ENCODE measurements around the gene SPAM1.

Gene SPAM1

GRCh38 chr7:123917878-123918277 is 7.2 kb upstream of the SPAM1 start:
- H3K4me3 ChIP-seq (ENCODE audit: low read depth in 1 of 5, low read length in 5 of 5) = no peak overlapping the region
- no peaks in the 10 kb centered on the region for H3K36me3 ChIP-seq (ENCODE audit: control insufficient read depth in 5 of 5, insufficient read depth in 5 of 5, low read length in 5 of 5)
- no peak overlapping the region for H3K27ac ChIP-seq (ENCODE audit: low read depth, low read length)
- no peak overlapping the region for H3K9ac ChIP-seq (ENCODE audit: low read length in 5 of 5)
- no peaks in the 10 kb centered on the region for H3K9me3 ChIP-seq (ENCODE audit: control insufficient read depth in 5 of 5, low read length in 5 of 5)
- no peaks in the 10 kb centered on the region for H3K4me1 ChIP-seq (ENCODE audit: control insufficient read depth in 5 of 5, insufficient read depth in 5 of 5, low read length in 5 of 5)
- no peaks in the 10 kb centered on the region for H3K27me3 ChIP-seq (ENCODE audit: control insufficient read depth in 5 of 5, insufficient read depth in 4 of 5, low read length in 5 of 5)

- Histone ChIP-seq H3K9me3 (ENCODE audit: control insufficient read depth in 5 of 5, low read length in 5 of 5) (no peaks in the 10 kb centered on the region), H3K27me3 (ENCODE audit: control insufficient read depth in 5 of 5, insufficient read depth in 4 of 5, low read length in 5 of 5) (no peaks in the 10 kb centered on the region), H3K27ac (ENCODE audit: low read depth, low read length) (no peak overlapping the region), H3K36me3 (ENCODE audit: control insufficient read depth in 5 of 5, insufficient read depth in 5 of 5, low read length in 5 of 5) (no peaks in the 10 kb centered on the region), H3K4me3 (ENCODE audit: low read depth in 1 of 5, low read length in 5 of 5) (no peak overlapping the region), H3K9ac (ENCODE audit: low read length in 5 of 5) (no peak overlapping the region), H3K4me1 (ENCODE audit: control insufficient read depth in 5 of 5, insufficient read depth in 5 of 5, low read length in 5 of 5) (no peaks in the 10 kb centered on the region)
Measured at GRCh38 chr7:123918309-123918708, 6.7 kb upstream of the SPAM1 start.

GRCh38 chr7:123923599-123923998 is 1.4 kb upstream of the SPAM1 start:
- Histone ChIP-seq H3K36me3 (ENCODE audit: control insufficient read depth in 5 of 5, insufficient read depth in 5 of 5, low read length in 5 of 5) (no peaks in the 10 kb centered on the region), H3K27ac (ENCODE audit: low read depth, low read length) (no peak overlapping the region), H3K9me3 (ENCODE audit: control insufficient read depth in 5 of 5, low read length in 5 of 5) (no peaks in the 10 kb centered on the region), H3K27me3 (ENCODE audit: control insufficient read depth in 5 of 5, insufficient read depth in 4 of 5, low read length in 5 of 5) (no peaks in the 10 kb centered on the region), H3K4me3 (ENCODE audit: low read depth in 1 of 5, low read length in 5 of 5) (no peak overlapping the region), H3K9ac (ENCODE audit: low read length in 5 of 5) (no peak overlapping the region), H3K4me1 (ENCODE audit: control insufficient read depth in 5 of 5, insufficient read depth in 5 of 5, low read length in 5 of 5) (no peaks in the 10 kb centered on the region)

DNA sequence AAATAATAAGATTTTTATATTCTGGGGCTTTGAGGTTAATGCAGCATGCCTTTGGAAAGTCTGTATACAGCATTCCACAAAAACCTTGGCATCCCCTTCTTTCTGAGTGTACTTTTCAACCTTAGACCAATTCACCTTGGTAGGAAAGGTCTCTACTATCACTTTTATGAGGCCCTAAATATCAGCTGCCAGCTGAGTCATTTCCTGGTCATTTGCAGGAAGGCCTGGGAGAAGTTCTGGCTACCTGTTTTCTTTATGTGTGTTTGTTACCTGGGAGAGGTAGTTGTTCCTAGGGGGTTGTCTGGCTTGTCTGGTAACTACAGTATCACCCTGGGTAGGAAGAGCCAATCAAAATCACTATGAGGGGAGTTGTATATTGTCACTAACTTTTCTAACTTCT is 4.1 kb downstream of the SPAM1 start:
- H3K27me3 ChIP-seq (ENCODE audit: control insufficient read depth in 5 of 5, insufficient read depth in 4 of 5, low read length in 5 of 5) = no peaks in the 10 kb centered on the region
- H3K9ac ChIP-seq (ENCODE audit: low read length in 5 of 5) = no peak overlapping the region
- H3K4me3 ChIP-seq (ENCODE audit: low read depth in 1 of 5, low read length in 5 of 5) = no peak overlapping the region
- H3K36me3 ChIP-seq (ENCODE audit: control insufficient read depth in 5 of 5, insufficient read depth in 5 of 5, low read length in 5 of 5) = no peaks in the 10 kb centered on the region
- no peaks in the 10 kb centered on the region for H3K9me3 ChIP-seq (ENCODE audit: control insufficient read depth in 5 of 5, low read length in 5 of 5)
- H3K4me1 ChIP-seq (ENCODE audit: control insufficient read depth in 5 of 5, insufficient read depth in 5 of 5, low read length in 5 of 5) = no peaks in the 10 kb centered on the region
- no peak overlapping the region for H3K27ac ChIP-seq (ENCODE audit: low read depth, low read length)

- Histone ChIP-seq H3K27me3 (ENCODE audit: control insufficient read depth in 5 of 5, insufficient read depth in 4 of 5, low read length in 5 of 5) (no peaks in the 10 kb centered on the region), H3K27ac (ENCODE audit: low read depth, low read length) (no peak overlapping the region), H3K4me3 (ENCODE audit: low read depth in 1 of 5, low read length in 5 of 5) (no peak overlapping the region)
Measured at GRCh38 chr7:123929655-123930054, 4.6 kb downstream of the SPAM1 start.

GRCh38 chr7:123935436-123936381 is 10.7 kb downstream of the SPAM1 start:
- H3K4me1 ChIP-seq (ENCODE audit: control insufficient read depth in 5 of 5, insufficient read depth in 5 of 5, low read length in 5 of 5) = no peaks in the 10 kb centered on the region
- H3K36me3 ChIP-seq (ENCODE audit: control insufficient read depth in 5 of 5, insufficient read depth in 5 of 5, low read length in 5 of 5) = no peaks in the 10 kb centered on the region
- H3K27me3 ChIP-seq (ENCODE audit: control insufficient read depth in 5 of 5, insufficient read depth in 4 of 5, low read length in 5 of 5) = no peaks in the 10 kb centered on the region
- no peak overlapping the region for H3K9ac ChIP-seq (ENCODE audit: low read length in 5 of 5)
- no peak overlapping the region for H3K27ac ChIP-seq (ENCODE audit: low read depth, low read length)
- H3K4me3 ChIP-seq (ENCODE audit: low read depth in 1 of 5, low read length in 5 of 5) = no peak overlapping the region
- peaks cover 4 to 18% (median 8%) of the 10 kb centered on the region in 5 donors for H3K9me3 ChIP-seq (ENCODE audit: control insufficient read depth in 5 of 5, low read length in 5 of 5)

More at GRCh38 chr7:123929655-123930054, 4.6 kb downstream of the SPAM1 start:
- Histone ChIP-seq H3K9ac (ENCODE audit: low read length in 5 of 5) (no peak overlapping the region), H3K4me1 (ENCODE audit: control insufficient read depth in 5 of 5, insufficient read depth in 5 of 5, low read length in 5 of 5) (no peaks in the 10 kb centered on the region), H3K36me3 (ENCODE audit: control insufficient read depth in 5 of 5, insufficient read depth in 5 of 5, low read length in 5 of 5) (no peaks in the 10 kb centered on the region), H3K9me3 (ENCODE audit: control insufficient read depth in 5 of 5, low read length in 5 of 5) (no peaks in the 10 kb centered on the region)

DNA sequence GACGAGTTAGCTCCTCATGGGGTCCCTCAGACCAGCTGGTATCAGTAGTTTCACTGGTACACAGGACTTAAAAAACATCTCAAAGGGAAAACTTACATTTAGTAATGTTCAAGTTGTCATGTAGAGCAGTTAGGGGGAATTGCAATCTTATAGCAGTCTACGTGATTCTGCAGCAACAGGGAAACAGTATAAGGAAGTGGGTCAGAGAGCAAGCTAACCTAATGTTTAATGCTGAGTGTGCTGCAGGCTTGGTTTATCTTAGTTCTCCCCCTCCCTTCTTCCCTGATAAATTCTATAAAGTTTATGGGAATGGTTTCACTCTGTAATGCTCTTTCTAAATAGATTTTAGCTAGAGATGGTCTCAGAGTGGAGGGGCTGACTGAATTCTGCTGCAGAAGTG is 11.3 kb downstream of the SPAM1 start:
- peaks cover 4 to 18% (median 8%) of the 10 kb centered on the region in 5 donors for H3K9me3 ChIP-seq (ENCODE audit: control insufficient read depth in 5 of 5, low read length in 5 of 5)

DNA sequence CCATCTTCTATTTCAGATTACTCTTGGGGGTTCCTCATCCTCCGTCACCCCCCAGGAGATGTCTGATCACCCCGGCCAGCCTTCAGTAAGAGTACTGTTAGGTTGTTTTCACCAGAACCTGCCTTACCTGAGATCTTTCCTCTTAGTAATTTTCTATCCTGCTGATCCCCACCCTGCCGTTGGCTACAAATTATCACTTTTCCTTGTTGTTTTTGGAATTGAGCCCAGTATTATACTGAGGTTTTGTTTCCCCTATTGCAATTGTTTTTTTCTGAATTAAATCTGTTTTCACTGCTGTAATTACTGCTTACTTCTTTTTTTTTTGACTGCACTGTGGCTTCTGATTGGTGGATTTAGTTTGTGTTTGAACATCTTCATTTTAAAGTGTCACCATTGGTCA is 14.7 kb downstream of the SPAM1 start:
- Histone ChIP-seq H3K9ac (ENCODE audit: low read length in 5 of 5) (no peak overlapping the region), H3K9me3 (ENCODE audit: control insufficient read depth in 5 of 5, low read length in 5 of 5) (peaks cover 4 to 18% (median 8%) of the 10 kb centered on the region in 5 donors), H3K36me3 (ENCODE audit: control insufficient read depth in 5 of 5, insufficient read depth in 5 of 5, low read length in 5 of 5) (no peaks in the 10 kb centered on the region), H3K4me1 (ENCODE audit: control insufficient read depth in 5 of 5, insufficient read depth in 5 of 5, low read length in 5 of 5) (no peaks in the 10 kb centered on the region), H3K4me3 (ENCODE audit: low read depth in 1 of 5, low read length in 5 of 5) (no peak overlapping the region), H3K27me3 (ENCODE audit: control insufficient read depth in 5 of 5, insufficient read depth in 4 of 5, low read length in 5 of 5) (no peaks in the 10 kb centered on the region), H3K27ac (ENCODE audit: low read depth, low read length) (no peak overlapping the region)

More for the DNA sequence above, 11.3 kb downstream of the SPAM1 start:
- H3K36me3 ChIP-seq (ENCODE audit: control insufficient read depth in 5 of 5, insufficient read depth in 5 of 5, low read length in 5 of 5) = no peaks in the 10 kb centered on the region
- H3K27me3 ChIP-seq (ENCODE audit: control insufficient read depth in 5 of 5, insufficient read depth in 4 of 5, low read length in 5 of 5) = no peaks in the 10 kb centered on the region
- no peak overlapping the region for H3K4me3 ChIP-seq (ENCODE audit: low read depth in 1 of 5, low read length in 5 of 5)
- no peak overlapping the region for H3K27ac ChIP-seq (ENCODE audit: low read depth, low read length)
- no peak overlapping the region for H3K9ac ChIP-seq (ENCODE audit: low read length in 5 of 5)
- no peaks in the 10 kb centered on the region for H3K4me1 ChIP-seq (ENCODE audit: control insufficient read depth in 5 of 5, insufficient read depth in 5 of 5, low read length in 5 of 5)

DNA sequence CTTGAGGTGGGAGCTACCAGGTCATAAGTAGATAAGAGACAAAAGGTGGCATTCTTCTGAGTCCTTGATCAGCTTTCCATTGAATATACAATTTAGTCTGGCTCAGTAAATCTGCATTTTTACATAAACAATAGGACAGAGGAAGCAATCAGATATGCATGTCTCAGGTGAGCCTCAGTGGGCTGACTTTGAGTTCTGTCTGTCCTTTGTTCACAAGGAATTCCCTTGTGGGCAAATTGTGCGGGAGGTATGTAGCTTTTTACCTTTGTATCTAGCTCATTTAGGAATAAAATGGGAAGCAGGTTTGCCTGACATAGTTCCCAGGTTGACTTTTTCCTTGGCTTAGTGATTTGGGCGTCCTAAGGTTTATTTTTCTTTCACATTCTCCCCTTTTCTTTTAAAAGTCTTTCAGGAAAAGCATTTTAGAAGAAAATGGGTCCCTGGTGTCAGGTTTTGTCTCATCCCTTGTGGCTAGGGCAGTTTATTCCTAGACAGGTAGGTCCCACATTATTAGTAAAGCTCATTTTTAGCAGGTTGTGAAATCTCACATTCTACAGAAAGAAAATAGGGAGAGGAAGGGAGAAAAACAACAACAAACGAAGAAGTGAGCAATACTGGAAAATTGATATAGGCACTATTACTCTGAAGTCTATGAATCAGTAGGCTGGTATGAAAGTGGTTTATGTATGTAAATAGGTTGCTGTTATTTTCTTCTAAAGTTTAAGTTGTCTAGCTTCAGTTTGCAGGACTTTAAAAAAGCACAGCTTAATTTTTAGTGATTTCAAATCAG is 16.5 kb downstream of the SPAM1 start:
- Histone ChIP-seq H3K4me3 (ENCODE audit: low read depth in 1 of 5, low read length in 5 of 5) (no peak overlapping the region), H3K9ac (ENCODE audit: low read length in 5 of 5) (no peak overlapping the region), H3K27me3 (ENCODE audit: control insufficient read depth in 5 of 5, insufficient read depth in 4 of 5, low read length in 5 of 5) (no peaks in the 10 kb centered on the region), H3K9me3 (ENCODE audit: control insufficient read depth in 5 of 5, low read length in 5 of 5) (peaks cover 0 to 1% (median 0%) of the 10 kb centered on the region in 5 donors), H3K36me3 (ENCODE audit: control insufficient read depth in 5 of 5, insufficient read depth in 5 of 5, low read length in 5 of 5) (no peaks in the 10 kb centered on the region), H3K4me1 (ENCODE audit: control insufficient read depth in 5 of 5, insufficient read depth in 5 of 5, low read length in 5 of 5) (no peaks in the 10 kb centered on the region), H3K27ac (ENCODE audit: low read depth, low read length) (no peak overlapping the region)

DNA sequence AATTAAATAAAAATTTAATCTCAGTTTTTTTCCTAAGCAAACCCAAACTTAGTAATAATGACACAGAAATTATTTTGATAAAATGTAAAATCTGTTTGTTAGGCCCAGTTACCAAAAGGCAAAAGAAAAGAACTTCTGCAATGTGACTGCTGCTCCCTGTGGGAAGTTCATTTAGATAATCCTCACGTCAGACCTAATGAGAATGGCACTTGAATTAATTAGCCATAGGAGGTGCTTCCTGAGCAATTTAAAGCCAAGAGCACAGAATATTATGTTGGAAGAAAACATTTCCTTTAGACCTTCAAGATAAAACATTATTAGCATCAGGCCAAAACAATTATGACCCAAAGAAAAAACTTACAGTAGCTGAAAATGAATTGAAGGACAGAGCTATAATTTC is 19.4 kb downstream of the SPAM1 start:
- Histone ChIP-seq H3K36me3 (ENCODE audit: control insufficient read depth in 5 of 5, insufficient read depth in 5 of 5, low read length in 5 of 5) (no peaks in the 10 kb centered on the region), H3K9me3 (ENCODE audit: control insufficient read depth in 5 of 5, low read length in 5 of 5) (no peaks in the 10 kb centered on the region), H3K27ac (ENCODE audit: low read depth, low read length) (no peak overlapping the region), H3K27me3 (ENCODE audit: control insufficient read depth in 5 of 5, insufficient read depth in 4 of 5, low read length in 5 of 5) (no peaks in the 10 kb centered on the region), H3K9ac (ENCODE audit: low read length in 5 of 5) (no peak overlapping the region), H3K4me3 (ENCODE audit: low read depth in 1 of 5, low read length in 5 of 5) (no peak overlapping the region), H3K4me1 (ENCODE audit: control insufficient read depth in 5 of 5, insufficient read depth in 5 of 5, low read length in 5 of 5) (no peaks in the 10 kb centered on the region)

Data from subcutaneous abdominal adipose tissue (tissue), 5 donors.